GM19328 (cell line): ENCODE data around the gene MYL6.

Experiments used
- ATAC-seq: cut with Tn5 transposase; IDR thresholded peaks from one replicate; pipeline ENCODE4 v1.9.1; 2021; ENCODE audit warnings: mild to moderate bottlenecking, moderate library complexity; ENCODE audit not compliant: unreplicated experiment

MYL6 gene

DNA sequence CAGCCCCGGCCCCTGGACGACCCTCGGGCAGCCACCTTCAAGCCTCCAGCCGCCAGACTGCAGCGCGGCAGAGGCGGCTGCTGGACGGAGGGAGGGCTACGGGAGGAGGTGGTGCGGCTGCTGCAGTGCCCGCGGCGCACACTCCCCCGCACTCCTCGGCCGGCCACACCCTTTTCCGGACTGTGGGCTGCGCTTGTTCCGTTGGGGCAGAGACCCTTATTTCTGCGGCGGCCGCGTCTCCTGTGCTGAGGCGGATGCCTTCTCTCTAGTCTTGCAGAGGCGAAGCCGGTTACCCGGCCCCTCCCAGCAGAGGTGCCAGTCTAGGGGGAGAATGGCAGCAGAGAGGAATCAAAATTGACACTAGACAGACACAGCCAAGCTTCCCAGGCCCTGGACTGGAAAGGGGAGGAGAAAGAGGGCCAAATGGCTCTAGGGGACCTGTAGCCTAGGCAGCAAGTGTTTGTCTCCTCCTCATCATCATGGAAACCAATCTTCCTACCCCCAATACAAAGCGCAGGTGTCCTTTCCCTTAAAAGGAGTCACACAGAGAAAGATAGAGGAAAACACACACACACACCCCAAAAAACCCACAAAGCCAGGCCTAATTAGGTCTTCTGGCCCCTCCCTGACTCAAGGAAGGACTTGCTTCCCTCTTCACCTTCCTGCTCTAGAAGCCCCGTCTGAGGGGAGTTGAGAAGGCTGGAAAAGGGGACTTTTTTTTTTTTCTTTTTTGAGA lies 28.8 kb upstream of the MYL6 start:
- no peak for ATAC-seq

DNA sequence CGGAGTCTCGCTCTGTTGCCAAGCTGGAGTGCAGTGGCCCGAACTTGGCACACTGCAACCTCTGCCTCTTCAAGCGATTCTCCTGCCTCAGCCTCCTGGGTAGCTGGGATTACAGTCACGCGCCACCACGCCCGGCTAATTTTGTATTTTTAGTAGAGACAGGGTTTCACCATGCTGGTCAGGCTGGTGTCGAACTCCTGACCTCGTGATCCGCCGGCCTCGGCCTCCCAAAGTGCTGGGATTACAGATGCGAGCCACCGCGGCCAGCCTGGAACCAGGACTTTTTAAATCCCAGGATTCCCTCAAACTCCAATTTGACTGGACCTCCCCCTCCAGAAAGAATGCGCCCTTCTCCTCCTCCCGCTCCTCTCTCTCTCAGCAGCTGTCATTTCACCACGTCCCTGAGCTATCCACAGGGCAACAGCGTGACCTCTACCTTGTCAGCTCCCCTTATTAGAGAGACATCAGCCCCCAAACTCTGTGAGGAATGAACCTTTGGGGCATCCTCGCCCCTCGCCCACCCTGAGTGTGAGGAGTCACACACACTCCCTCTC lies 28.1 kb upstream of the MYL6 start:
- no peak for ATAC-seq

DNA sequence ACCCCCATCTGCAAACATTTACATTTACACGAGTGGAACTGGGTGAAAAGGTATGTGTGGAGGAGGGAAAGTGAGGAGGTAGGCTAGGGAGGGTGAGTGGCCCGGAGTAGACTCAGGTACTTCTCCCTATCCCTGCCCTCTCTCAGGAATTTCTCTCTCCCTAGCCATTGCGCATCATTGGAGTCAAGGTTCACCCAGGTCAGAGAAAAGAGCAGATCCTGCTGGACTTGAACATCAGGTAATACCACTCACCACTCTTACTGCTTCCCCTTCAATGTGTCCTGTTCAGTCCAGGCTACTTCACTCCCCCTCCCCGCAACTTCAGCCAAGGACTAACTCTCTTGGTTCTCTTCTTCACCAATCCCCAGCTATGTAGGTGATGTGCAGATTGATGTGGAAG lies 27.3 kb upstream of the MYL6 start:
- ATAC-seq: no peak

DNA sequence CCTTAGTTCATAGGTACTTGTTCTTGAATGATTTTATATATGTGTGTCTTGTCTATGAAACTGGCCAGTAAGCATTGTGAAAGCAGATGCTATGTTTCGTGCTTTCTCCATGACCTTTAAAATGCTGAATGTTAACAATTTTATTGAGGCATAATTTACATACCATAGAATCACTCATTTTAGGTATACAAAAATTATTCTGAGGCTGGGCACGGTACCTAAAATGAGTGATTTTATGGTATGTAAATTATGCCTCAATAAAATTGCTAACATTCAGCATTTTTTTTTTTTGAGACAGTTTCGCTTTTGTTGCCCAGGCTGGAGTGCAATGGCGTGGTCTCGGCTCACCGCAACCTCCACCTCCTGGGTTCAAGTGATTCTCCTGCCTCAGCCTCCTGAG lies 23.3 kb upstream of the MYL6 start:
- ATAC-seq: no peak

DNA sequence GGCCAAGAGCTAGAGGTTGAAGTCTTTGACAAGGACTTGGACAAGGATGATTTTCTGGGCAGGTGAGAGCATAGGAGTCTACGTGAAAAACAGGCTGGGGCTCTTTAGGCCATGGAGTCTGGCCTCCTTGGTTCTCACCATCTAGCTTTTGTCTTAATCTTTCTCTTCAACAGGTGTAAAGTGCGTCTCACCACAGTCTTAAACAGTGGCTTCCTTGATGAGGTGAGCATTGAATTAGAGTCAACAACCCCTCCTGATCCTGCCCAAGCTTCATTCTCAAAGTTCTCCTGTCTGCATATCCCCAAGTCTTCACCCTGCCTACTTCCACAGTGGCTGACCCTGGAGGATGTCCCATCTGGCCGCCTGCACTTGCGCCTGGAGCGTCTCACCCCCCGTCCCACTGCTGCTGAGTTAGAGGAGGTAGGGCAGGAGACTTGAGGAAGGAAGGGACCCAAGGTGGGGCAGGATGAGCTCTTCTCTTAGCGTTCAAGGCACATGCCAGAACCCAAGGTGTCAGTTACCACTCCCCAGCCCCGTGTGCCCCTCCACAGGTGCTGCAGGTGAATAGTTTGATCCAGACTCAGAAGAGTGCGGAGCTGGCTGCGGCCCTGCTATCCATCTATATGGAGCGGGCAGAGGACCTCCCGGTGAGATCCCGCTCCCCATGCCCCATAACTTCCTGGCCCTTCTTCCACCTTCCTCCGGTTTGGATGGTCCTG lies 20.1 kb upstream of the MYL6 start:
- ATAC-seq: no peak

DNA sequence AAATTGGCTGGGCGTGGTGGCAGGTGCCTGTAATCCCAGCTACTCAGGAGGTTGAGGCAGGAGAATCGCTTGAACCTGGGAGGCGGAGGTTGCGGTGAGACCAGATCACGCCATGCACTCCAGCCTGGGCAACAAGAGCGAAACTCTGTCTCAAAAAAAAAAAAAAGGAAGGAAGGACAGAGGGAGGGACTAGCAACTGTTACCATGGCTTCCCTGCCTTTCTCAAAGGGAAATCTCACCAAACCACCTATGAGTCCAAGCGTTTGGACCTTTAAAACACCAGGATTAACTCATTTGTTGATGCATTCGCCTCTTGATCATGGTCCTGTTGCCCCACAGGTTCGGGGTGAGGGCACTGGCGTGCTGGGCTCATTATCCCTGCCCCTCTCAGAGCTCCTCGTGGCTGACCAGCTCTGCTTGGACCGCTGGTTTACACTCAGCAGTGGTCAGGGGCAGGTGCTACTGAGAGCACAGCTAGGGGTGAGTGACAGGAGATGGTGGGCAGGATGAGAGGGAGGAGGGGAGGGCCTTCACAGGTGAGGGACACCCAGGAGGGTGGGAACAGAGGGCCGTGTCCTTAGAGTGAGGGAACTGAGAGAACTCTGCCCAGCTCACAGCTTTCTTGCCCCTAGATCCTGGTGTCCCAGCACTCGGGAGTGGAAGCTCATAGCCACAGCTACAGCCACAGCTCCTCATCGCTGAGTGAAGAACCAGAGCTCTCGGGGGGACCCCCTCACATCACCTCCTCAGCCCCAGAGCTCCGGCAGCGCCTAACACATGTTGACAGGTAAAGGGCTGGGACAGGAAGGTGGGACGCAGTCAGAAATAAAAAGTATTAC lies 16.0 kb upstream of the MYL6 start:
- no peak for ATAC-seq

DNA sequence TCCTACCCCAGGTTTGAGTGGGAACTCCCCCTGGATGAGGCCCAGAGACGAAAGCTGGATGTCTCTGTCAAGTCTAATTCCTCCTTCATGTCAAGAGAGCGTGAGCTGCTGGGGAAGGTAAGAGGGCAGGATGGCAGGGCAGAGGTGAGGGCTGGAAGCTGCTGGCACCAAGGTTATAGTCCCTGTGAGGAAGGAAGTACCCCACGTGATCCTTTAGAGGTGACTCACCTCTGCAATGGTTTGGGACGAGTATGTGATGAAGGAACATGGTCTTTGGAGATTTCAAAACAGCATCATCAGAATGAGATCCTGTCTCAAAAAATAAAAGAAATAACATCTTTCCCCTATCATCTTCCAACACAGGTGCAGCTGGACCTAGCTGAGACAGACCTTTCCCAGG lies 14.9 kb upstream of the MYL6 start:
- no peak for ATAC-seq

DNA sequence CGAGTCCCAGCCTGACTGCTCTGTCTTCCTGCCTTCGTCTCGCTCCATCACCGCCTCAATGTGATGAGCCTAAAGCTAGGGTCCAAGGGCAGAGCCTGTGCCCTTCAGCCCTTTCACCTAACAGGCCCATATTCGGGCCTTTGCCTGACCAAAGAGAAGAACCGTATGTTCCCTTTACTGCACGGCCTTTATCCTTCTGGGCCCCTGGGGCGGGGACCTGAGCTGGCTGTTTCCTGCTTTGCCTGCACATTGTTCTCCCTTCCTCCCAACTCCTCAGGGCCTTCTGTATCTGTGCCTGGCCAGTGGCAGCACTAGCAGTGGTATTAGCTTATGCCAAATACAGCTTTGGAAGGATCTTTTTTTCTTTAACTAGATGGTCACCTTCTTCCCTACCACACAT lies 14.3 kb upstream of the MYL6 start:
- ATAC-seq: no peak

DNA sequence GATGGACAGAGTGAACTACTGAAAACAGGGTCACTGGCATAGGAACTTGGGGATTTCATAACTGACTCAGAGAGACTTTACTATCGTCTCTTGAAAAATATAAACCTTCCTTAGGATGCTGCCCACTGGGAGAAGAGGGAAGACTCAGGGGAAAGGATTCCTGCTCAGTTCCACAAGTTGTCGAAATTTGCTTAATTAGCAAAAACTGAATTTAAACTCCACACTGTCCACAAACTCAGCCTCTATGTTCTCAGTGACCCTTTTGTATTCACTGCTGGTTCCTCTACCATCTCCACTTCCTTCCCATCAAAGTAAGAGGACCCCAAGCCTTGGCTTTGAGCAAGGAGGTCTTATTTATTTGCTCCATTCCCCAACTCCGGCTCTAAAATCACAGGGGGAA lies 12.9 kb upstream of the MYL6 start:
- ATAC-seq: no peak

DNA sequence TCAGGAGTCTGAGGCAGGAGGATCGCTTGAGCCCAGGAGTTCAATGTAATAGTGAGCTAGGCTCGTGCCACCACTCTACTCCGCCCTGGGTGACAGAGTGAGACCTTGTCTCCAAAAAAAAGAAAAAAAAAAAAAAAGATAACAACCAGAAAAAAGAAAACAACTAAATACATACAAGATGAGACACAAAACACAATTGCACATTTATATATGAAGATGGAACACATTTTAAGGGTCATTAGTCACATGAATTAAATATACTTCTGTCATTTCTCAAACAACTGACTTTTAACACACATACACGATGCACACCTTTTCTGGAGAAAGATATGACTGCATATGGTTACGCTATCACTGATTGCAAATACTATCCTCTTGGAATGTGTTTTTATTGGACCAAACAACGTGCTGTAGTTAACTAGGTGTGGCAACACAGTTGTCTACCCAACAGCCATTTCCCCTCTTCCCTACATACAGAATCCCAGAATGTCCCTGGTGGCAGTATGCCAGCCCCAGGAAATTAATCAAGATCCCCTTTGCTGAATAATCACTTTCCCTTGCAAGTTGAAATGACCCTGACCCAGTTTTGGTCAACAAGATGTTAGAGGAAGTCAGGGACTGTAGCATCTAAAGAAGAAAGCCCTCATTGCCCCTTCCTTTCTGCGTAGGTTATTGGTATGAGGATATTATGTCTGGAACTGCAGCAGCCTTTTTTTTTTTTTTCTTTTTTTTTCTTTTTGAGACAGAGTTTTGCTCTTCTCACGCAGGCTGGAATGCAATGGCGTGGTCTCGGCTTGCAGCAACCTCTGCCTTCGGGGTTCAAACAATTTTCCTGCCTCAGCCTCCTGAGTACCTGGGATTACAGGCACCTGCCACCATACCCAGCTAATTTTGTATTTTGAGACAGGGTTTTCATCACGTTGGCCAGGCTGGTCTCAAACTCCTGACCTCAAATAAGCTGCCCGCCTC lies 11.4 kb upstream of the MYL6 start:
- no peak for ATAC-seq

DNA sequence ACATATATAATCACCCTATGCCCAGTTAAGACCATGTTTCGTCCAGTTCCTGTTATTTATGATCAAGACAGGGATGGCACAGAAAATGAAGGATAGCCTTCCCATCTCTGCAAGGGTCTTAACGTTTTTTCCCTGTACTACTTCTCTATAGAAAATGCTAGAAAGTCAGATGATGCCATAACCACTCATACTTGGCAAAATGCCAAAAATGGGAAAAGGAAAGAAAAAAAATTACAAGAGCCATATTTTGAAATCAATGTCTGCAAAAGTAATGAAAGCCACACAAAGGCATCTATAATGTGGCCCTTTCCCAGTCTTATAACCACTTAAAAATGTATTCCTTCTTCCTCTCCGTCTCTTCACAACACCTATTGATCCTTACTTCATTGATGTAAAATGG lies 7.6 kb upstream of the MYL6 start:
- no peak for ATAC-seq

DNA sequence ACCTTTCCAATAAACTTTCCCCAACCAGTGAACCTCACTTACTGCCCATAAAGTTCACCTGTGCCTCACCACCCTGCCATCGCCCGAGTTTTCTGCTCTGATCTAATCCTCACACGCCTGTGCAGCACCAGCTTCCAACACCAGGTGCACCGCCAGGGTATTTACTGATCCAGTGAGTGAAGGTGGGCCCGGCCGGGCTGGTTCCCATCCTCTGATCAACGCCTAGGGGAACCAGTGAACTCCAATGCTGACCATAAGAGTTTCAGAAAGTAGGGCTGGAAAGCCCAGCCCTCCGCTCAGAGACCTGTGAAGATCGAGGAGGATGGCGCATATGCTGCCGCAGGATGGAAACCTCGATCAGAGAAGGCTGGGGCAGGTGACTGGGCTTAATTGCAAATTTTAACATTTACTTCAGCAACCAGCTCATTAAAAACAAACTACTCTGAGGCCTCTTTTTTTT lies 6.5 kb upstream of the MYL6 start:
- ATAC-seq: peak; percentile 31

DNA sequence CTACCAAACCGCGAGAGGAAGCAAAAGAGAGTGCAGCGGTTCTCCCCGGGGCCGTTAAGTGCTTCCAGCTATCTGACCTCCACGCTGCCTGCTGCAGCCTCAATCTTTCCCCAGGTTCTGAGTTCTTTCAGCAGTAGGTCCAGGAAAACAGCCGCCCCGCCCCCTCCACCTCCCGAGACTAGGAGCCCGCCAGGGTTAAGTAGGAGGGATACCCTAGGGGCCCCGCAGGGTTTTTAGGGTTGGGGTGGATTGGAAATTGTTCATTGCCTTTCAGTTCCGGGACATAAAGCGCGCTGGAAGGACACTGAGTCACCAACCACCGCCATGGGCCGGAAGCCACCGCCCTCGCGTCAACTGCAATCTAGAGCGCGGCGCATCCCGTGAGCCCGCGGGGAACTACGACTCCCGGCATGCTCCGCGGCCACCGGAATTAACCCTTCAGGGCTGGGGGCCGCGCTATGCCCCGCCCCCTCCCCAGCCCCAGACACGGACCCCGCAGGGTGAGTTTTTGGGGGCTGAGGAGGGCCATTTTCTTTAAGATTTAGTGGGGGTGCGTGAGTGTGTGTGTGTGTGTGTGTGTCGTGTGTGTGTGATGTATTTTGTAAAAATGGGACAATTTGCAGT lies 5.9 kb upstream of the MYL6 start, which contains the start of gene MYL6B:
Gene MYL6B (plus strand): TSS at position 456 of the 624 bp plus-strand sequence. CDS start 1,332 bp downstream, outside the sequence.
- peak; percentile 83 for ATAC-seq

DNA sequence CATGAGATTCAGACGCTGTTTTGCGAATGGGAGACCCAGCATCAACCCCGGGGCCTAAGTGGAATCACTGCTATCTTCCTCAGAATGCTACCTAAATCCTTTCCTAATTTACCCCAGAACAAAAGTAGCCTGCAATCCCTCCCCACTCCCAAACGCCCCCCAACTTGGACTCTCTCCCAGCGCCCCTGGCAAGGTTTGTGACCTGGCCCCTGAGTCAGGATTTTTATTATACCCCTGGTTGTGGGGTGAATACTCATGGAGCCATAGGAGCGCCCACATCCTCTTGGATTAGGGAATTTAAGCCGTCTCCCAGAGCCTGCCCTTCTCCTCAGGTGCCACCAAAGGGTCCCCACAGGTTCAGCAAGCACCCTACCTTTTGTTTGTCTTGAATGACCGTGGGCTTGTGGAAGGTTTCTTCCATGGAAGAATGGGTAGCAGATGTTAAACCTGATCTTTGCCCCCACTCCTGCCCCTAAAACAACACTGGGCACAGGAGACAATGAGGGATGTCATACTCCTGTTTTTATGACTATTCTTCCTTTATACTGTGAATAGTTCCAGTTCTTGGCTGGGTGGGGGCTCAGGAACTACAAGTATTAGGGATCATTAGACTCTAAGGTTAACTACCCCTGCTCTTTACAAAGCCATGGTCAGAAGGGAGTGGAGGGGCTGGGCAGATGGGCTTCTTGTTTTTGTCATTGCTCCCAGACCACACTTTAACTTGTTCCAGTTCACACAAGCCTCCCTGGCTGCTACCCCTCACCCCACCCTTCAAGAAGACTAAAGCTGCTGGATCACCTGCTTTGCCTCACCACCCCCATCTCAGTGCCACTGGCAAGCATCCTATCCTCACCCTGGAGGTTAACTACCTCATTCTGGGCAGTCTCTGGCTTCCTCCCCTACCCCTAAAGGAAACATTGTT lies 5.1 kb upstream of the MYL6 start:
- no peak for ATAC-seq

DNA sequence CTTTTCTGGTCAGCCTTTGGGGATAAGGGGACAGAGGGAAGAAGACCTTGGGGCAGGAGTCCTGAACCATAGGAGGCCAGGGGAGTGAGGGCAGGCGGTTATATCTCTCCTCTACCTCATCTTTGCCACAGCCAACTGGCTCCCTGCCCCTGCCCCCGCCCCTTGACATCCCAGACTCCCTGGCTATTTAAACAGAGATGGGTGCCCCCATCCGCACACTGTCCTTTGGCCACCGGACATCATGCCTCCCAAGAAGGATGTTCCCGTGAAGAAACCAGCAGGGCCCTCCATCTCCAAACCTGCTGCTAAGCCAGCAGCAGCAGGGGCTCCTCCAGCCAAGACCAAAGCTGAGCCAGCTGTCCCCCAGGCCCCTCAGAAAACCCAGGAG lies 4.5 kb upstream of the MYL6 start:
- ATAC-seq: no peak

DNA sequence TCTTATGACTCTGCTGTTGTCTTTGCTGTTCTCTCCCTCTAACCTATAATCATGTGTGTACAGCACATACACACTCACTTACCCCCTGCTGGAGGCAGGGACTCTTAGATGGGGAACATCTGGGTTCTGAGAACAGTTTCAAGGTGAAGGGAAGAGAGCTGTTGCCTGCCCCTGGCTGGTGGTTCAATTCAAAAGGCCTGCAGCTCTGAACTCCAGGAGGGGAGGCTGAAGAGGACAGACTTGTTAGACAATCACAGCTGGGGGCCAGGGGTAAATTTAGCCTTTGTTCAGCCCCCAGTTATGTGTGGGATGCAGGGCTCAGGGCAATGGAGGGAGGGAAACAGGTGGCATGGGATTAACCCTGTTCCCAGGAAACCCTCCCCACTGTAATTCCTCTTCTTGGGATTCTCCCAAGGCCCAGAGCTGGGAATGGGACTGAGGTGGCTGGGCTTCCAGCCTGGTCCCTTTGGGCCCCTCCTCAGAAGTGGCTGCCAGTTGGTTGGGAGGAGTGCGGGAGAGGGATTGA lies 3.9 kb upstream of the MYL6 start:
- ATAC-seq: no peak

DNA sequence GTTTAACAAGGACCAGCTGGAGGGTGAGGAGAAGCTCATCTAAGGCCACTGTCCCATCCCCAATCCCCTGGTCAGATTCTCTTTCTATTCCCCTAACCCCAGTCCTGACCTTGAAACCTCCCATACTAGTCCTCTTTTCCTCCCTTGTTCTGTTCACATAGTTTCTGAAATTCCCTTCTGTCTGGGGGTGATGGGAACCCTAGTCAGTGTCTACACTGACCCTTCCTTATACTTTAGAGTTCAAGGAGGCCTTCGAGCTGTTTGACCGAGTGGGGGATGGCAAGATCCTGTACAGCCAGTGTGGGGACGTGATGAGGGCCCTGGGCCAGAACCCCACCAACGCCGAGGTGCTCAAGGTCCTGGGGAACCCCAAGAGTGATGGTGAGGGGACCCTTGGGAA lies 3.3 kb upstream of the MYL6 start:
- ATAC-seq: no peak

DNA sequence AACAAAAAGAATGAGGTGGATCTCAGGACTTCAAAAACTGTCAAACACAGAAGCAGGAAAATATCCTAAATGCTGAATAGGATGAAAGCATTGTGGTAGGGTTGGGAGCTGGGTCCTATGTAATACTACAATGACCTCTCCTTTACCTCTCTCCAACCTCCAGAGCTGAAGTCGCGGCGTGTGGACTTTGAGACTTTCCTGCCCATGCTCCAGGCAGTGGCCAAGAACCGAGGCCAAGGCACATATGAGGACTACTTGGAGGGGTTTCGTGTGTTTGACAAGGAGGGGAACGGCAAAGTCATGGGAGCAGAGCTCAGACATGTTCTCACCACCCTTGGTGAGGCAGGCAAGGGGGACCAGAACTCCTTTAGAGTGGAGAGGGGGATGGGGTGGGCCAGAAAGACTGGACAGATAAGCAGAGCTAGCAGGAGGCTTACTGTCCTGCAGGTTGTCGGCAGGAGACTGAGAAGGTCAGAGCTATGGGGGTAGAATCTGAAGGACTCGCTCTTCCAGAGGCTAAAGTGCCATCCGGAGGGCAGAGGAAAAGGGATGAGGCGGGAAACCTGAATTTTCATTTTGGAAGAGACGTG lies 2.8 kb upstream of the MYL6 start:
- no peak for ATAC-seq
